K562 (cell line): Measurements from ENCODE around the gene ZNF593OS. TPM values are rescaled to one million over a fixed set of nuclear protein-coding genes. Genes with fewer than 3 reads are reported as not detected.
A peak's percentile ranks its signal among the peaks of the same experiment; 100 is the strongest.

Source experiments
- ATAC-seq: fragments of 200-7000 bp; cut with Tn5 transposase; 3 replicates; pipeline ENCODE4 v1.9.1; 2020; ENCODE audit warnings: moderate library complexity
- BruUV-seq: library from RNA; stranded (reverse); fragments of 400-500 nt; replicated peaks from 2 replicates; lab custom pipeline; 2021; lab: Mats Ljungman, UMichigan
- CTCF ChIA-PET: fragments of 300-600 bp; formaldehyde crosslinking; extraction: SDS; loops from one replicate; lab custom pipeline; 2021; ENCODE audit warnings: low intra/inter-chr PET ratio; lab: Yijun Ruan, JAX
- POLR2A ChIA-PET: fragments of 300-600, 350-650 bp; sonication (Branson Sonifier 250); formaldehyde crosslinking; extraction: SDS; loops from one replicate; lab custom pipeline; 2021; ENCODE audit warnings: antibody characterized with exemption, inconsistent platforms; lab: Yijun Ruan, JAX
- DNase-seq, 4 experiments: peaks; one replicate each; pipeline versions ENCODE4 v3.0.0 to v3.0.0-alpha.2; 2011 to 2018; ENCODE audit warnings: low spot score in 3 of 4, mixed read lengths in 3 of 4; ENCODE audit errors: extremely low read depth in 1 of 4
- FAIRE-seq: peaks from 2 replicates; lab custom pipeline; 2011; peaks lifted over from hg19 to GRCh38; lab: Jason Lieb, UNC
- H2AFZ ChIP-seq: 2 replicates; pipeline ENCODE4 v1.6.0; 2011; ENCODE audit warnings: low read depth, low read length, control low read depth, inconsistent platforms
- H3K27ac ChIP-seq: fragments of 200-600 bp; 3 replicates; pipeline ENCODE4 v1.8.0; 2011; ENCODE audit warnings: low read depth, mild to moderate bottlenecking, control low read depth, inconsistent platforms, low read length, moderate library complexity, mixed read lengths; ENCODE audit errors: extremely low read depth
- H3K27me3 ChIP-seq, 2 experiments: fragments of 300-600 bp in 1 of 2; 2 replicates in 1 of 2; 3 replicates in 1 of 2; pipeline versions ENCODE4 v1.6.0 to v1.8.0; 2011; ENCODE audit warnings: inconsistent platforms in 2 of 2, low read length in 2 of 2, mild to moderate bottlenecking in 1 of 2, mixed read lengths in 1 of 2, moderate library complexity in 1 of 2; ENCODE audit not compliant: control insufficient read depth in 2 of 2, insufficient read depth in 2 of 2
- H3K36me3 ChIP-seq: fragments of 300-600 bp; 3 replicates; pipeline ENCODE4 v1.8.0; 2011; ENCODE audit warnings: mild to moderate bottlenecking, low read length, inconsistent platforms; ENCODE audit not compliant: control insufficient read depth, insufficient read depth
- H3K4me1 ChIP-seq, 2 experiments: fragments of 200-600 bp in 1 of 2; replicated peaks in 1 of 2; 2 replicates in 1 of 2; 3 replicates in 1 of 2; pipeline versions ENCODE4 v1.5.1 to v1.8.0; 2011; ENCODE audit warnings: inconsistent platforms in 2 of 2, low read length in 2 of 2, mild to moderate bottlenecking in 1 of 2, mixed read lengths in 1 of 2, moderate library complexity in 1 of 2; ENCODE audit not compliant: control insufficient read depth in 2 of 2, insufficient read depth in 2 of 2
- H3K4me2 ChIP-seq: 2 replicates; pipeline ENCODE4 v1.6.1; 2011; ENCODE audit warnings: low read length, control low read depth, inconsistent platforms, mixed read lengths; ENCODE audit not compliant: insufficient read depth
- H3K4me3 ChIP-seq: fragments of 200-600 bp; sonication (generic), shearing (Covaris generic); 2 replicates; pipeline ENCODE4 v1.5.1; 2016; ENCODE audit warnings: control low read depth, inconsistent platforms
- H3K79me2 ChIP-seq: fragments of 200-600 bp; 3 replicates; pipeline ENCODE4 v1.8.0; 2011; ENCODE audit warnings: low read length, inconsistent platforms; ENCODE audit not compliant: control insufficient read depth, insufficient read depth
- H3K9ac ChIP-seq, 2 experiments: 2 replicates each; pipeline versions ENCODE4 v1.6.0 to v1.6.1; 2011; ENCODE audit warnings: low read depth in 2 of 2, low read length in 2 of 2, control low read depth in 1 of 2, inconsistent platforms in 1 of 2, mild to moderate bottlenecking in 1 of 2, mixed read lengths in 1 of 2; ENCODE audit not compliant: insufficient read depth in 1 of 2
- H3K9me1 ChIP-seq: one replicate; pipeline ENCODE4 v1.6.0; 2011; ENCODE audit warnings: inconsistent platforms, mild to moderate bottlenecking, low read length, moderate library complexity; ENCODE audit not compliant: control insufficient read depth, insufficient read depth
- H3K9me3 ChIP-seq: replicated peaks from 2 replicates; pipeline ENCODE4 v1.5.1; 2011; ENCODE audit warnings: low read depth, low read length, inconsistent platforms; ENCODE audit not compliant: control insufficient read depth, insufficient read depth
- H4K20me1 ChIP-seq: replicated peaks from 2 replicates; pipeline ENCODE4 v1.6.1; 2011; ENCODE audit warnings: low read length, inconsistent platforms, mixed read lengths; ENCODE audit not compliant: control insufficient read depth, insufficient read depth
- ETV6 ChIP-seq, 3 experiments: fragments of 150-350 bp in 1 of 3; sonication (generic) in 1 of 3; formaldehyde crosslinking in 1 of 3; IDR thresholded peaks; 2 replicates each; pipeline versions ENCODE4 v1.6.1 to v1.8.0; 2014 to 2022; ENCODE audit warnings: borderline replicate concordance in 2 of 3, low read depth in 2 of 3, antibody characterized with exemption in 1 of 3, low read length in 1 of 3, mild to moderate bottlenecking in 1 of 3, missing genetic modification reagents in 1 of 3
- MEIS2 ChIP-seq: fragments of 450-650 bp; IDR thresholded peaks from 2 replicates; pipeline ENCODE4 v1.6.1; 2014; ENCODE audit warnings: mild to moderate bottlenecking; ENCODE audit not compliant: partially characterized antibody
- PBX2 ChIP-seq, 2 experiments: IDR thresholded peaks in 1 of 2; conservative IDR thresholded peaks in 1 of 2; 2 replicates each; pipeline ENCODE4 v1.6.1; 2016; ENCODE audit warnings: low read depth in 2 of 2, mild to moderate bottlenecking in 1 of 2, missing compliant biosample characterization in 1 of 2, missing genetic modification characterization in 1 of 2, moderate library complexity in 1 of 2
- PKNOX1 ChIP-seq: fragments of 450-650 bp; IDR thresholded peaks from 2 replicates; pipeline ENCODE4 v1.6.1; 2016
- SETDB1 ChIP-seq: IDR thresholded peaks from one replicate; pipeline ENCODE4 v1.6.1; 2012; ENCODE audit warnings: low read length, control low read depth, inconsistent platforms
- TCF7L2 ChIP-seq: fragments of 150-350 bp; IDR thresholded peaks from 2 replicates; pipeline ENCODE4 v1.6.1; 2016; ENCODE audit warnings: low read depth, mild to moderate bottlenecking, low read length, moderate library complexity
- WGBS: fragments of 100-300 bp; shearing (Covaris generic); methylation state at CpG from one replicate; pipeline ENCODE4 v1.1.6; 2016; ENCODE audit warnings: low coverage, mixed read lengths; ENCODE audit not compliant: insufficient coverage; ENCODE audit errors: missing lambda C conversion rate; 5-methylcytosine and 5-hydroxymethylcytosine counted together
- in situ Hi-C: fragments of 300-500 bp; cut with MboI; formaldehyde crosslinking; loops from 4 replicates; pipeline ENCODE4 v1.15.0; 2018; ENCODE audit warnings: inconsistent platforms, mixed read lengths
- intact Hi-C: fragments of 100-400 bp; cut with micrococcal nuclease; formaldehyde crosslinking; loops from 2 replicates; pipeline ENCODE4 v1.14.2; 2022
- polyA plus RNA-seq, 8 experiments: library from polyadenylated mRNA; depleted of rRNA in 4 of 8; stranded (reverse) in 5 of 8; unstranded in 3 of 8; fragments of >200 nt; fragmentation: Nextera tagmentation in 2 of 8; fragmentation: Illumina TruSeq in 1 of 8; extraction: Ambion mirVana in 2 of 8; extraction: Trizol in 1 of 8; gene quantifications; 2 replicates each; pipeline versions ENCODE4 v1.2.1 to v1.2.3, GENCODE V29; 2011 to 2014; ENCODE audit warnings: inconsistent platforms in 1 of 8, missing spikeins in 1 of 8
- total RNA-seq, 7 experiments: library from RNA; depleted of rRNA in 6 of 7; stranded (reverse); fragments of >200 nt in 6 of 7; fragmentation: Illumina TruSeq in 2 of 7; extraction: Trizol in 2 of 7; gene quantifications; 2 replicates each; pipeline versions ENCODE4 v1.2.1 to v1.2.3, GENCODE V29; 2011 to 2021; ENCODE audit warnings: low replicate concordance in 1 of 7

ZNF593OS gene
- total and polyA plus RNA-seq, 9 of the 15 experiments (the other 6 are each of a cell fraction or from before 2014, with no cell fraction given) = 0.24 to 0.27 TPM; not detected in 7

DNA sequence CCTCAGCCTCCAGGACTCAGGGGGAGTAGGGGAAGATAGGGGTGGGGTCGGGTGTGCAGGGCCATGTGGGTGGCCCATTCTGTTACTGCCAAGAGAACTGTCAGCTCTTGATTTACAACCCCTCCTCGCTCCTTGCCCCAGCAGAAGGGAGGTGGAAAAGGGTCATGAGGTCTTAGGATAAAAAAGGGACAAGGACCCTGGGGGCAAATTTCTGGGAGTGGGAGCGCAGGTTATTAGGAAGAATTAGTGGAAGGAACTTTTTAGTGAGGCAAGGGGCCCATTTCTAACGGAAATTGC lies 11.9 kb downstream of the ZNF593OS start:
- POLR2A ChIA-PET = interaction anchor here (0.7 to 1.0 kb wide), 2 partner anchors 99 to 156 kb away, joined by 3 read pairs; no protein-coding TSS in a partner anchor
- Histone ChIP-seq H3K4me3 (no peak overlapping the region), H3K4me2 (no peak overlapping the region), H4K20me1 (no peaks in the 10 kb centered on the region), H3K27ac (no peak overlapping the region), H3K27me3 (no peaks in the 10 kb centered on the region), H3K4me1 (peaks cover 25 to 67% of the 10 kb centered on the region in 2 experiments), H3K79me2 (no peaks in the 10 kb centered on the region; the same call in 2 of the 3 replicates), H2AFZ (no peak overlapping the region), H3K9me3 (no peaks in the 10 kb centered on the region), H3K36me3 (no peaks in the 10 kb centered on the region), H3K9ac (peak overlapping the region in 1 of 2 experiments; percentile 84; a peak in 2 of 4 replicates), H3K9me1 (no peaks in the 10 kb centered on the region)
- DNase-seq = peak in 1 of 4 experiments; percentile 22
- in situ Hi-C loops = no loop called here
- peak; percentile 79 for TF ChIP-seq PKNOX1
- TF ChIP-seq MEIS2 = peak; percentile 63
- TF ChIP-seq SETDB1 = no peak
- no peak for TF ChIP-seq ETV6 (IDR thresholded peaks at IDR 0.05; ENCODE audit: borderline replicate concordance in 1 of 2, low read depth in 2 of 2, low read length in 1 of 2)
- TF ChIP-seq ETV6 (CRISPR knock-in tag; IDR thresholded peaks at IDR 0.05; ENCODE audit: borderline replicate concordance) = no peak
- TF ChIP-seq PBX2 (CRISPR knock-in tag; IDR thresholded peaks at IDR 0.05; ENCODE audit: low read depth) = no peak
- TF ChIP-seq PBX2 (tag; conservative IDR thresholded peaks at IDR 0.05; ENCODE audit: low read depth) = peak; percentile 61
- no peak for TF ChIP-seq TCF7L2
- WGBS = 69% methylated on average over 4 of the region's 4 CpGs
- FAIRE-seq = peak; percentile 68
- BruUV-seq = no TSS peak
- no peak for ATAC-seq
- CTCF ChIA-PET = no interaction called here
- intact Hi-C loops = loop anchor here (2.0 kb wide), 1 partner anchor 123 kb away; no protein-coding TSS in a partner anchor
